HG03521 (cell line): Measurements from ENCODE around the gene ARRB1.
"Not testable (repeated sequence)": the region's sequence is repeated elsewhere in the genome, so short reads cannot be mapped to it uniquely, and the experiment has no call there.

Source experiments
- ATAC-seq: cut with Tn5 transposase; IDR thresholded peaks from one replicate; pipeline ENCODE4 v1.9.1; 2021; ENCODE audit warnings: mild to moderate bottlenecking, moderate library complexity; ENCODE audit not compliant: unreplicated experiment

ARRB1 gene

DNA sequence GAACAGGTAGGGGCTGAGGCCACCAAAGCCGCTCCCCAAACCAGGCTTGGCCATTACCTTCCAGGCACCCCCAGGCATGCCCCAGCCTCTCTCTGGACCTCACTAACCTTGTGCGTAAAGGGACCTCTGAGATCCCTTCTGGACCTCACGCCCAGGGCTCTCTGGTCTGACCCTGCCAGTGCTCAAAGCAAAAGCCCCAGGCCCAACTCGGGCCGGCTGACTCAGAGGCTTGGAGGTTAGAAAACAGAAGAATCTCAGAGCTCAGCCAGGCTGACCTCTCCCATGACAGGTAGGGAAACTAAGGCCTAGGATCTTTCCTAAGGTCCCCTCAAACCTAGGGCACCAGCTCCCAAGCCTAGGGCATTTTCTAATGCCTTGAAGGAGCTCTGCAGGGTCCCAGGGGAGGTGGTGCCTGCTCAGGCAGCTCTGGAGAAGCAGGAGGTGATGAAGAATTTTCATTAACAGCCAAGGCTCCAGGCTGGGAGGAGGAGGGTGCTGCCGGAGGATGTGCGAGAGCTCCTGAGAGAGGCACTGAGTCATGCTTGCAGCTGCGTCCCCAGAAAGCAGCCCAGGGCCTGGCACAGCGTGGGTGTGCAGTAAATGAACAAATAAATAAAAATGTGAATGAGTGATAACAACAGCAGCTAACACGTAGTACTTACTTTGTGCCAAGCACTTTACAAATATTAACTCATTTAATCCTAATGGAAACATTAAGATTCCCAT, 25.6 kb downstream of the ARRB1 start:
- no peak for ATAC-seq

DNA sequence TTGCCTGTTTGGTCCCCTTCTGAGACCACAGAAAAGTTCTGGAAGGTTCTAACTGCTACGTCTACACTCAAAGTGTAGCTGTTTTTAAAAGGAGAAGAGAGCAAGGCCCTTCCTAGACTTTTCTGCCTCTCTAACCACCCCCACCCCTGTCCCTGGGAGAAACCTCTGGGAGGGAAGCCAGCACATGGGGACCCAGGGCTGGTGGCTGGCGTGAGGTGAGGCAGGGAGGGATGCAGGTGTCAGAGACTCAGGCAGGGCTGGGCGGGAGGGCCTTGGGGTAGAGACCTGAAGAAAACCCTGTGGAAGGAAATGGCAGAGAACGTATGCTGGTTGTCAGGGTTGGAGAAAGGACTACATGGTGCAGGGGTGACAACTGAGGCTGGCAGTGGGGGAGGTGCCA, 26.7 kb downstream of the ARRB1 start:
- ATAC-seq: no peak

DNA sequence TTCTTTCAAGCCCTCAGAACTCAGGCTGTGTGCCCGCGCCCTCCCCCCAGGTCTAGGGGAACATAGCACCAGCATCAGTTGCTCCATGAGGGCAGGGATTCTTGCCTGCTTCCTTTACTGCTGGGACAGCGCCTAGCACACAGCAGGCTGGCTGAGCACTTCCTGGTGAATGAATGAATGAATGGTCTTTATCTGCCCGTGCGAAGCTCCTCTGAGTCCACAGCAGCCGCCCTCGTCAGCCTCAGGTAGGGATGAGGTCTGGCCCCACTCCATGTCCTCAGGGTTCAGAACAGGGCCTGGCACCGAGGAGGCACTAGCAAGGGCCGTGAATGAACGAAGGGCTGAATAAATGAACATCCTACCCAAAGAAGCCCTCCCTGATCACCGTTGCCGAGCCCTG, 27.3 kb downstream of the ARRB1 start:
- ATAC-seq: no peak

DNA sequence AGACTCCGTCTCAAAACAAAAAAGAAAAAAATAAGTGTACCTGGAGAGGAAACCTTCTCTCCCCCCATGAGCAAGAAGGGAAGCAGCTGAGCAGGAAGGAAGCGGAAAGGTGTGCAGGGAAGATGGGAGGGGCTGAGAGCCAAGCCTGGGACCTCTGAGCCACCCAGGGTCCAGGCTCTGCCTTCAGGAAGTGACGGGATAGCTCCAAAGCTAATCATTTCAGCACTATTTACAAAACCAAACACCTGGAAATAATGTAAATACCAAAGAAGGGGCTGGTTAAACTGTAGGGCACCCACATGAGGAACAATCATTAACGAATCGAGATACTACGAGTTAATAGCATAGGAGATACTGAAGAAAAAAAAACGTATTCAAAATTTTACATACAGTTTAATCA, 27.9 kb downstream of the ARRB1 start:
- ATAC-seq: no peak

DNA sequence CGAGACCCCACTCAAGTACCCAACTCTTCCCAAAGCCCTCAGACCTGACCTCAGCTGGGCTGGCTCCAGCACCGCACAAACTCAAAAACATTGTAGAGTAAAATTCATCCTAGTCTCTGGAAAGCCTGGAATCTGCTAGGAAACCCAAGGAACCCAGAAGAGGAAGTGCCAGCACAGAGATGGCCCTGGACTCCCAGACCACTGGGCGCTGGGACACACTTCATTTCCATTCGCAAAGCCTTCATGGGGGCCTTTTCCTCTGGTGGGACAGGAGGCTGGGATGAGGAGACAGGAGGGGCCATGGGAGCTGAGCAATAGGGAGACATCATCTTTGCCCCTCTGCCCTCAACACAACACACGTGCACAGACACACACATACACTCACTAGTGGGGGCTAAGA, 30.8 kb downstream of the ARRB1 start:
- no peak for ATAC-seq

DNA sequence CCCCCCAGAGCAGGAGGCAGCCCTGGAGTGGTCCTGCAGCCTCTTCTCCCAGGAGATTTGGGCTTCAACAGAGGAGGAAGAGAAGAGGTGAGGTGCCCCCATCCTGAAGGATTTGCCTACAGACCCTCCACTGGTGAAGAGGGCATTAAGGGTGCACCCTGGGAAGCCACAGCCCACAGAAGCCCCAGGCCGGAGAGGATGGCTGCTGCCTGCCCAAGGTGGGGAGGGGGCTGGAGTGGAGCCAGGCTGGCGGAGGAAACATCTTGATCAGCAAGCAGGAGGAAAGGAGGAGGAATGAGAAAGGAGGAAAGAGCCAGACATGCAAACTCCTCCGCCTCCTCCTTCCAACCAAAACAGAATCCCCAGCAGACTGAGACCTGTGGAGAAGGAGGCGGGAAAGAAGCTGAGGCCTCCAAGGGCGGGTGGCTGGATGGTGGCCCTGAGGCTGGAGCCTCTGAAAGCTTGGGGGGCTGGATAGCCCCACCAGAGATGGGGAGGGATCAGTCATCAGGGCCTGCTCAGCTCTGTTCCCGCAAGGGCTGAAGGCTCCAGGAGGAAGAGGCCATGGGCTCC, 31.3 kb downstream of the ARRB1 start:
- ATAC-seq: no peak

DNA sequence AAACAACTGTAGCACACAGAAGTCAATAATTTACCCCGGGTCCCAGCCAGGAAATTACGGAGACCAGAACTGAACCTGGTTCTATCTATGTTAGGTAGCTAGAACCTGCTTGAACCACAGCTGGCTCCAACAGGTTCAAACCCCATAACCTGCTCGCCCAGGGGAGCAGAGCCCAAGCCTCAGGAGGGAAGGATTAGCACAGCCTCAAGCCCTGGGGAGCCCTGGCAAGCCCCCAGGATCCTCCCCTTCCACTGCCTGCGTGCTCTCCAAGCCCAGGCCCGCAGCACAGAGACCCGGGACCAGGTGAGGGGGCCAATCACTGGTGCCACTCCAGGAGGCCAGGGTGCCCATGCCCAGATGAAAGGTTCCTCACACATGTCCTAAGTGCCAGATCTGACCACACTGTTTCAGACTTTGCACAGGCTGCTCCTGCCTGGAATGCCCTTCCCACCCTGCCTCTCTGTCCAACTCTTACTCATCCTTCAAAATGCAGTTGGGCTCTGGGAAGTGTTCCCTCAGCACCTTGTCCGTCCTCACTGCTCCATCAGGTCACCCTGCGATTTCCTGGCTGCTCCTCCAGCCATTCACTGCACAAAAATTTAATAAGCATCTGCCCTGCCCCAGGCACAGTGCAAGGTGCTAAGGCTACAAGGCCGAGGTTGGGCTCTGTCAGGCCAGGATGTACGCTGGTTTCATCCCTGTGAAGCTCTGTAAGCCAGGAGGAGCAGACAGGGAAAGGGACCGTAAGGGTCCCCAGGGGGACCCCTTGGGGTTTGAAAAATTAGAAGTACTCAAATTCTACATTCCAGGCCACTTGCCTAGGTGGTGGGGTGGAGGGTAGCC, 32.2 kb downstream of the ARRB1 start:
- ATAC-seq: no peak

DNA sequence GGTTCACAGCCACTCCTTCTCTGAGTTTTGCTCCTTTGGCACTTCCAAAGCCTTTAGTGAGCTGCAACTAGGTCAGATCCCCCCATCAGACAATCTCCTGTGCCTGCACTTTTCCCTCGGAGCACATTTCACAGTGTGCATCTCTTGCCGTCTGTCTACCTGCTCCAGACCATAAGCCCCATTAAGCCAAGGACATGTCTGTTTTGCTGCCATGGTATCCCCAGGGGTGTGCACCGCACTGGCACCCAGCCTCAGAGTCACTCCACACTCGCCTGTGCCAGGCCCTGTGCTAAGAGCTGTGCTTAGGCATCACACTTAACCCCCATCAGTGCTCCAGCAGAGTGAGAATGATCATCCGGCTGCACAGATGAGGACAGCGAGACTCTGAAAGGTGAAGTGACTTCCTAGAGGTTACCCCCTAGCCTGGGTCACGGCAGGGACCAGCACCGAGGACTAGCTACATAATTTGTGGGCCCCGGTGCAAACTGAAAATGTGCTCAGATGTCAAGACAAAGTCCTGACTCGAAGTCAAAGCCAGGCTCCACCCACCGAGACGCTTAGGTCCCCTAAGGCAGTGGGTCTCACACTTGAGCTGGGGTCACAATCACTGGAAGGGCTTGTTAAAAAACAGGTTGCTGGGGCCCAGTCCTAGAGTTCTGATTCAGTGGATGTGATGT, 33.9 kb downstream of the ARRB1 start:
- ATAC-seq: no peak

DNA sequence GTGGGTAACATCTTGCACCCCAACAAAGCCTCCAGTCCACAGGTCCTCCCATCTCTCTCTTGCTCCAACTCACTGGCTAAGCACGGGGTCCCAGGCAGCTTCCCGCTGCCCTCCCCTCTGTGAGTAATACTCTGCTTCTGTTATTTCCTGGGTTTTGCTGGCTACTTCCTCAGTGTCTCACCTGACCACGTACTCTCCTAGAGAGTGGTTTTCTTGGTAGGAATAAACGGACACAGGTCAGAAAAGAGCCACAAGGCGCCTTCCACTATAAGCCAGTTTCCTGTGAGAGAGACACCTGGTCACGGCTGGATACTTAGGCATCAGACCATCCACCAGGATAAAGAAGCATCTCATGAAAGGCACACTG, 36.0 kb downstream of the ARRB1 start:
- ATAC-seq: no peak

DNA sequence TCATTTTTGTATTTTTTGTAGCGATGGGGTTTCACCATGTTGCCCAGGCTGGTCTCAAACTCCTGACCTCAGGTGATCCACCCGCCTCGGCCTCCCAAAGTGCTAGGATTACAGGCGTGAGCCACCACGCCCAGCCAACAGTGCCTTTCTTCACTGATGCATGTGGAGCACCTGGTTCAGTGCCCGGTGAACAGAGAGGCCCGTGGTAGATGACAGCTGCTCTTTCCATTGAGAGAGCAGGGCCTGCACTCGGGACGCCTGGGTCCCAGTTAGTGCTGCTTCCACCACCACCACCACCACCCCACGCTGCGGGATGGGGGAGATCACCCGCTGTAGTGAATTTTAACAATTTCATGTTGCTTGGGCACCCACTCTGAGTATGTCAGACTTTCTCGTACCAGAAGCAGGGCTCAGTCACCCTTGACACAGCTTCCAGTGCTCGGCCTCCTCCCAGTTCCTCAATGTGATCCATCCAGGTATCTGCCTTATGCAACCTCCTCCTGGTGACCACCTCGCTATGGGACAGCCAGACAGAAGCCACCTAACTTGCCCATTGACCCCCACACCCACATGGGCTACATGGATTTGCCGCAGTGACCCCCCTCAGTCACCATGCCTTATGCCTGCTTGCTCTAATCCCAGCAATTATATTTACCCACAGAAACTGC, 36.6 kb downstream of the ARRB1 start:
- no peak for ATAC-seq

DNA sequence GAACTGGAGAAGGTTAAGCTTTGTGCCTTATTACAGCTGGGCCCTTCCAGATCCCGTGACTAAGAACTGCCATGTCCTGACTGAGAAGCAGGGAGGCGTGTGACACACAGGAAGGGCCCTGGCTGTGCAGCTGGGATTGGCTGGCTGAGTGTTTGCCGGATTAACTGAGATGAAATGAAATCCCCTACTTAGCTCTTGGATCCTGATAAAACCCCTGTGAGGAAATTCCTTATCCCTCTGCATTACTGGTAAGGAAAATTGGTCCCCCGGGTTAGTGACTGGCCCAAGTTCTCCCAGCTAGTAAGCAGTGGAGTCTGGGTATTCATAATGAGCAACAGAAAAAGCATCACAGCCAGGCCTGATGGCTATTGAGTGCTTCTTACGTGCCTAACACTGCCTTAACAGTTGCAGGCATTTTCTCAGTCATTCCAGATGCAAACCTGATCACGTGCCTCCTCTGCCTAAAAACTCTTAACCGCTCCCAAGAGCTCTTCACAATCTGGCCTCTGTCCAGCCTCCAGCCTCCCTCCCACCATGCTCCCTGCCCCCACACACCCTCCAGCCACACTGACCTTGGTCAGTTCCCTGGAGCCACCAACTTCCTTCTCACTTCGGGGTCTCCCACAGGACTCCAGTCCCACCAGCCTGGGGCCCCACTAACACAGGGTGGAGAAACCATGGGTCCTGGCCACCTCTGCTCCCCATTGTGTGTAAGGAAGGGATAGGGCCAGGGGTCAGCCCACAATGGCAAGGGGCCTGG, 37.8 kb downstream of the ARRB1 start:
- no peak for ATAC-seq

DNA sequence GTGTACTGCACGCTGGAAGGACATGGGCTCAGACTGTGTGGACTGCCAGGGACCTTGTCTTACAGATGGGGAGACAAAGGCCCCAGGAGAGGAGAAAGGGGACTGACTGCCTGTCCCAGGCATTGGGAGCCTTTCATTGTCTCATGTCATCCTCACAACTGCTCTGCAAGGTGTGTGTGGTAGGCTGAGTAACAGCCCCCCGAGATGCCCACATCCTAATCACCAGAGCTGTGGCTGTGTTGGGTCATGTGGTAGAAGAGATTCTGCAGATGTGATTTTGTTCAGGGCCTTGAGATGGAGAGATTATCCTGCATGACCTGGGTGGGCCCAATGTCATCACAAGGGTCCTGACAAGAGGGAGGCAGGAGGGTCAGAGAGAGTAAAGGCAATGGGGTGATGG, 39.1 kb downstream of the ARRB1 start:
- ATAC-seq: no peak

DNA sequence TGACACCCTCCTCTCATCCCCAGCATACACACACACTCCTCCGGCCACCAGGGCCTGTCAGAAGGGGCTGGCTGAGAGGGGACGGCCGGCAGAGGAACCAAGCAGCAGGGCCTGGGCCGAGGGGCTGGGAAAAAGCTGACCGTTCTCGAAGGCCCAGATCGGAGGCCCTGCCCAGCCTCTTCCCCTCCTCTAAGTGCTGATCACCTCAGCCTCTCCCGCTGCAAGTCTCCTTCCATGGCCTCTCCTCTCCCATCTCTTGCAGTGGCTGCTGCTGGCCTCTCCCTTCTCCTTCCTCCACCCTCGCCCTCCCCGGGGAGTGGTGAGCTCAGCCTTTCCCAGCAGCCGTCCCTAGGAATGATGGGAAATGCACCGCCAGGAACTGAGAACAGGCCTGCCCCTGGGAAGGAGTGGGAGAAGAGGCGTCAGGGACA, 39.6 kb downstream of the ARRB1 start:
- no peak for ATAC-seq

DNA sequence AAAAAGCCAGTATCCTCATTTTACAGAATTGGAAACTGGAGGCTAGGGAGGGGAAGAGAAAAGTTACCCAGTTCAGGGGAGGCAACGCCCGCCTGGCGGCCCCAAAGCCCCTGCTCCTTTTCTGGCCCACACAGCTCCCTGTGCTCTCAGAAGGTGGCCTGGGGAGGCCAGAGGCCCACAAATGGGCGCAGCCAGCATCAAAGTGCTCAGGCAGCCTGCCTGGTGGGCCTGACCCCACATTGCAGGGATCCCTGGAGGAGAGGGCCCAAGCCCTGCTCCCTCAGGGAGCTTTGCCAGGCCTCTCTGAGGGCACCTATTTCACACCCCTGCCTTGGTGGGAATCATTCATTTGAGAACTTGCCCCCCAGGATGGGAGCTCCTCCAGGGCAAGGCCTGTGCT, 42.5 kb downstream of the ARRB1 start:
- ATAC-seq: no peak

DNA sequence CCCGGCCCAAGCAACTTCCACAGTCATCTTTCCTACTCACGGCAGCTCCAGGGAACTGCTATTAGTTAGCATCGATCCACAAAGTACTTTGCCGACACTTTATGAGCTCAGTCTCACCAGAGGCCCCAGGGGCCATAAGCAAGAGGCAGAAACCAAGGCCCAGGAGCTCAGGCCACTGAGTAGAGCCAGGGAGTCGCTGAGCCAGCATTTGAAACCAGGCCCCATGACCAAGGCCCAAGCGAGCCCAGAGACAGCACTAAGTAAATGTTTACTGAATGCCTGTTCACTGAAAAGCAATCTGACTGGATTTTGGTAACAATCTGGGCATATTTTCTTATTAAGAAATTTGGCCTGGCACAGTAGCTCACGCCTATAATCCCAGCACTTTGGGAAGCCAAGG, 43.3 kb downstream of the ARRB1 start:
- ATAC-seq: no peak

DNA sequence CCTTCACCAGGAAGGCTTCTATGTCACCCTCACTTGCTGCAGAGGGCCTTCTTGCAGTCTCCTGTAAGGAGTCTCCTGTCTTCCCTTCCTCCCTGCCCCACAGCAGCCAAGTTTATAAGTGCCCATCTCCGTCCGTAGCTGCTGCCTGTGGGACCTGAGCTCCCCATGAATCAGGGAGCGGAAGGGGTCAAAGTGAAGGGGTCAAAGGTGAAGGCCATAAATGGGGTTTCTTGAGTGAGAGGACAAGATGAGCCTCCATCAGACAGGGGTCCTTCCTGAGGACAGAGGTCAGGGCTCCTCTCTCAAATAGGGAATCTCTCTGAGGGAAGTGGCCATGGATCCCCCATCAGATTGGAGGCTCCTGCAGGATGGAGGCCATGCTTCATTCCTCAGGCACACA, 44.4 kb downstream of the ARRB1 start:
- no peak for ATAC-seq

DNA sequence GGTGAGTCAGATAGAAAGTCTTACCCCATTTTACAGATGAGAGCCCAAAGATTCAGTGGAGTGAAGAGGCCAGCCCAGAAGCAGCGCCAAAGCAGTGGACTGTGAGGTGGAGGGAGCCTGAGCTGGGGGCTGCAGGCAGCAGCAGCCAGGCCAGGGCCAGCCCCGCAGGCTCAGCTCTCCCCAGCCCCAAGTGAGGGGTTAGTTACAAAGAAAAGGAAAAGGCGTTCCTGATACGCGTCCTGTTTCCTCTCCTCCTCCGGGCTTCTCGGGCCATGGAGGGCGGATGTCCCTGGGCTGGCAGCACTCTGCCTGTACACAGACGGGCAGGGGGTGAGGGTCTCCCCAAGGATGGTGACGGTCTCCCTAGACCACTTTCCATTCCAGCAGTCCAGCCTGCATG, 44.9 kb downstream of the ARRB1 start:
- ATAC-seq: no peak

DNA sequence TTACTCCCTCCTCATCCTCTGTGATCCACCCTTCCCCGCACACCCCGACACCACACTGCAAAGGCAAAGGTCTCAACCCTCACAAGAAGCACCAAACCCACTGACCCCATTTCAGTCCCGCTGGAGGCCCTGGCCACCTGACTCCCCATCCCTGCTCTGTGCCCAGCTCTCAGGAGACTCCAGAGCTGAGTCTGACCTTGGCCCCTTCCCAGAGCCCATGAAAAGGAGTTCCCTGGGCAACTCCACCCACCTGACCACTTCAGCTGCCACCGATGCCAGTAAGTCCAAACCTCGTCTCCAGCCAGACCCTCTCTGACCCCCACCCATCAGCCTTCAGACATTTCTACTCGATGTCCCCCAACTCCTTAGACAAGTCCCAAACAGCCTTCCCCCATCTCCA, 45.5 kb downstream of the ARRB1 start:
- ATAC-seq: no peak

DNA sequence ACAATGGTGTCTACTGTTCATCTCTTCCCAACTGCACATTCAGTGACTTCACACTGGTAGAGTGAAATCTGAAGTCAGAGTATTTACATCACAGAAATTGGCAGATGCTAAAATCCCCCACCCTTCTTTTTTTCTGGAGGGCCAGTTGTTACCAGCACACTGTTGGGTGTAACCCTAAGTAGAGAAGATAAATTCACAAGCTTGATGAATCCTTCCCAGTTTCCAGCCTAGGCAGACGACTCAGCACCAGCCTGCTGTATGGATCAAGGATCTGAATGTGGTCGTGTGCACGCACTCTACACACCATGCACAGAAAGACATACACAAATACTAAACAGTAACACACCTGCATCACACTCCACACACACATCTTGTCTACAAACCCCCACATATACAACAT, 46.0 kb downstream of the ARRB1 start:
- ATAC-seq: no peak

DNA sequence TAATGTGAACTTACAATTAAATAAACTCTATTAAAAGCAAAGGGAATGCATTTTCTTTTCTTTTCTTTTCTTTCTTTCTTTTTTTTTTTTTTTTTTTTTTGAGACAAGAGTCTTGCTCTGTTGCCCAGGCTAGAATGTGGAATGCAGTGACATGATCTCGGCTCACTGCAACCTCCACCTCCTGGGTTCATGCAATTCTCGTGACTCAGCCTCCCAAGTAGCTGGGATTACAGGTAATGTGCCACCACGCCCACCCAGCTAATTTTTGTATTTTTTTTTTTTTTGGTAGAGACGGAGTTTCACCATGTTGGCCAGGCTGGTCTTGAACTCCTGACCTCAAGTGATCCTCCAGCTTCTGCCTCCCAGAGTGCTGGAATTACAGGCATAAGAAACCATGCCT, 46.5 kb downstream of the ARRB1 start:
- not testable (repeated sequence) for ATAC-seq
